ENCODE results near the gene PCDHB1. TPM values are rescaled to one million over a fixed set of nuclear protein-coding genes. Genes with fewer than 3 reads are reported as not detected.
"Not testable (repeated sequence)": the region's sequence is repeated elsewhere in the genome, so short reads cannot be mapped to it uniquely, and the experiment has no call there.

PCDHB1 gene
- total RNA-seq, 1 experiment from 2014 or later = not detected

DNA sequence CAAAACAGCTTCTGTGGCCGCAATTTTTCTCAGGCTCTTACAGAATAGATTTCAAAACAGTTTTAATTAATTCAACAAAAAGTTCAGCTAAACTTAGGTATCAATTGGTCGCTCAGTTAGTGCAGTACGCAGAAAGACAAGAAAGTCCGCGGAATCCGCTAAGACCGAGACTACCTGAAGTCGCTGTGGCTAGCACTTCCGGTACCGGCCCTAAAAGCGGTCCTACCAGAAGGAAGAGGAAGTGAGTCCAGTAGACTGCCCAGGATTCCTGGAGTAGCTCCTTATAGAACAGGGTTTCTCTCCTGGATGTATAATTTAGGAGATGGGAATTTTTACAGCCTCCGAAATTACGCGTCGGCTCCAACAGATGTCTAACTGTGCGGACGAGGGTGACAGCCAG, 26.7 kb downstream of the PCDHB1 start:
- DNase-seq (ENCODE audit: low spot score) = no peak

DNA sequence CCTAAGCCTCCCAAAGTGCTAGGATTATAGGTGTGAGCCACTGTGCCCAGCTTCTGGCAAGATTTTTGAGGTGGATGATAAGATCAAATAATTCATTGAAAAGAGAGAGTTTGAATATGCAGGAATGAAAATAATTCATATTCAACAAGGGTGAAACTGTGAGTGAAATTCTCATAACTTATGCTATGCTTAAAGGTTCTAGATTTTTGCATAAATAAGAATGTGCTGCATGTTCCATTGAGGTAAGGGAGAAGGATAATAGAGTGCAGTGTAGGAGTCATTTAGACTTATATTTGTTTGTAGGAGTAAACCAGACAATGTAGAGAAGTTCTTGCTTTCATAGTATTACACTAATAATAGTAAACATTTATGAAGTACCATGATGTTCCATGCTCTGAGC, 31.1 kb downstream of the PCDHB1 start:
- no peak for DNase-seq (ENCODE audit: low spot score)

DNA sequence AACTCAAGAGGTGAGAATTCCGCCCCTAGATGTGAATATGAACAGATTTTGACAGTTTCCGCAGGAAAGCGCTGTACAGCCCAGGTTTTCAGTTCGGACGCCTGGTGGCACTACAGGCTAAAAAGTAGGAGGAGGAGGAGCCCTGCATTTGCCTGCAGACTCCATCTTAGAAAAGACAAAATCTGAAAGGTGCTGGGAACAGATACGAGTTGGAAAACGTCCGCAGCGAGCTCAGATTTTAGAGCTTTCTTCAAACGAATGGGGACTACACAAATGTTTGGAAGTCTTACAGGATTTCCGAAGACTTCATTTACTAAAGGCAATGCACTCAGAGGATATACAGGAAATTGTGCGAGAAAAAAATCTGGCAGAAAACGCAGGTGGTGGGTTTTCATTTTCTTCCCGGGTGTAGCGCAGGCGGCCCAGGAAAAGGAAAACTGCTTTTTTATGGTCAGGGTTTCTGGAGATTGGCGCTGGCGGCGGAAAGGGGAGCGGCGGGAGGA, 33.4 kb downstream of the PCDHB1 start:
- DNase-seq (ENCODE audit: low spot score) = peak; percentile 81

DNA sequence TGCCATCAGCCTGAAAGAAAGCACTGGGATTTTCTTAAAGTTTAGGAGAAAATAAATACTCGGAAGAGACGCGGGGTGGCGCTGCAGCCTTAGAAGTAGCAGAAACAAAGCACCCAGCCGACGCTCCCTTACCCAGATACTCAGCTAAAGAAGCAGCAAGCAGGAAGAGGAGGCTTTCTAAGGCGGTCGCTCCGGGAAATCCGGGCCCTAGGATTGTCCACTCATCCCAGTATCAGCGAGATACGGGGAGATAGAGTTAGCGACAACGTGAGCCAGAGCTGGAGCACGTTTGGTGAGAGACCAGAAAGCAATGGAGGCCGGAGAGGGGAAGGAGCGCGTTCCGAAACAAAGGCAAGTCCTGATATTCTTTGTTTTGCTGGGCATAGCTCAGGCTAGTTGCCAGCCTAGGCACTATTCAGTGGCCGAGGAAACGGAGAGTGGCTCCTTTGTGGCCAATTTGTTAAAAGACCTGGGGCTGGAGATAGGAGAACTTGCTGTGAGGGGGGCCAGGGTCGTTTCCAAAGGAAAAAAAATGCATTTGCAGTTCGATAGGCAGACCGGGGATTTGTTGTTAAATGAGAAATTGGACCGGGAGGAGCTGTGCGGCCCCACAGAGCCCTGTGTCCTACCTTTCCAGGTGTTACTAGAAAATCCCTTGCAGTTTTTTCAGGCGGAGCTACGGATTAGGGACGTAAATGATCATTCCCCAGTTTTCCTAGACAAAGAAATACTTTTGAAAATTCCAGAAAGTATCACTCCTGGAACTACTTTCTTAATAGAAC, 43.5 kb downstream of the PCDHB1 start, which contains the start of gene PCDHB2:
Gene PCDHB2, plus strand, starts transcription at position 135 of the 782 bp plus-strand sequence. Its CDS starts 176 bp downstream, at position 311.
- DNase-seq (ENCODE audit: low spot score) = no peak

DNA sequence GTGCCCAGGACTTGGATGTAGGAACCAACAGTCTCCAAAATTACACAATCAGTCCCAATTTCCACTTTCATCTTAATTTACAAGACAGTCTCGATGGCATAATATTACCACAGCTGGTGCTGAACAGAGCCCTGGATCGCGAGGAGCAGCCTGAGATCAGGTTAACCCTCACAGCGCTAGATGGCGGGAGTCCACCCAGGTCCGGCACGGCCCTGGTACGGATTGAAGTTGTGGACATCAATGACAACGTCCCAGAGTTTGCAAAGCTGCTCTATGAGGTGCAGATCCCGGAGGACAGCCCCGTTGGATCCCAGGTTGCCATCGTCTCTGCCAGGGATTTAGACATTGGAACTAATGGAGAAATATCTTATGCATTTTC, 44.1 kb downstream of the PCDHB1 start:
- DNase-seq (ENCODE audit: low spot score) = no peak

DNA sequence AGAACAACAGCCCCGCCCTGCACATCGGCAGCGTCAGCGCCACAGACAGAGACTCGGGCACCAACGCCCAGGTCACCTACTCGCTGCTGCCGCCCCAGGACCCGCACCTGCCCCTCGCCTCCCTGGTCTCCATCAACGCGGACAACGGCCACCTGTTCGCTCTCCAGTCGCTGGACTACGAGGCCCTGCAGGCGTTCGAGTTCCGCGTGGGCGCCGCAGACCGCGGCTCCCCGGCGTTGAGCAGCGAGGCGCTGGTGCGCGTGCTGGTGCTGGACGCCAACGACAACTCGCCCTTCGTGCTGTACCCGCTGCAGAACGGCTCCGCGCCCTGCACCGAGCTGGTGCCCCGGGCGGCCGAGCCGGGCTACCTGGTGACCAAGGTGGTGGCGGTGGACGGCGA, 45.0 kb downstream of the PCDHB1 start:
- DNase-seq (ENCODE audit: low spot score) = not testable (repeated sequence)

DNA sequence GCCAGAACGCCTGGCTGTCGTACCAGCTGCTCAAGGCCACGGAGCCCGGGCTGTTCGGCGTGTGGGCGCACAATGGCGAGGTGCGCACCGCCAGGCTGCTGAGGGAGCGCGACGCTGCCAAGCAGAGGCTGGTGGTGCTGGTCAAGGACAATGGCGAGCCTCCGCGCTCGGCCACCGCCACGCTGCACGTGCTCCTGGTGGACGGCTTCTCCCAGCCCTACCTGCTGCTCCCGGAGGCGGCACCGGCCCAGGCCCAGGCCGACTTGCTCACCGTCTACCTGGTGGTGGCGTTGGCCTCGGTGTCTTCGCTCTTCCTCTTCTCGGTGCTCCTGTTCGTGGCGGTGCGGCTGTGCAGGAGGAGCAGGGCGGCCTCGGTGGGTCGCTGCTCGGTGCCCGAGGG, 45.4 kb downstream of the PCDHB1 start:
- DNase-seq (ENCODE audit: low spot score) = not testable (repeated sequence)

DNA sequence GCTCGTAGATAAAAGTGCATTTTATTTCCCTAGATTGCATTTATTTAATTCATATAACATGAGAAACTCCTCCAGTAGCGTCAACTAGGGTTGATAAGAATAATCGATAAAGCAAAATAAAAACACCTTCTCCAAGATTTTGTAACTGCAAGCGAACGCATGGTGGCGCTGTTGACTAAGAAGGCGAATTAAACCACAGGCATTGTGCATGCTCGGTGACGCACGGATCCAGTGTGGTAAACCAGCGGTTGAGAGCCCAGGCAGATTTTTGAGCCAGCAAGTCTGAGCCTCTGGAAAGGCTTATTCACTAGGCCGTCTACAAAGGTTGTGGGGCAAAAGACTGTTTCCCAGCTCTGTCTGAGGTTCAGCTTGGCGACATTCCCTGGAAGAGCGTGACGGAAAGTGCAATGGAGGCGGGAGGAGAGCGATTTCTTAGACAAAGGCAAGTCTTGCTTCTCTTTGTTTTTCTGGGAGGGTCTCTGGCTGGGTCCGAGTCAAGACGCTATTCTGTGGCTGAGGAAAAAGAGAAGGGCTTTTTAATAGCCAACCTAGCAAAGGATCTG, 49.1 kb downstream of the PCDHB1 start, which contains the start of gene PCDHB3:
Gene PCDHB3, plus strand, starts transcription at position 231 of the 563 bp plus-strand sequence. Its CDS starts 177 bp downstream, at position 408.
- peak; percentile 78 for DNase-seq (ENCODE audit: low spot score)

DNA sequence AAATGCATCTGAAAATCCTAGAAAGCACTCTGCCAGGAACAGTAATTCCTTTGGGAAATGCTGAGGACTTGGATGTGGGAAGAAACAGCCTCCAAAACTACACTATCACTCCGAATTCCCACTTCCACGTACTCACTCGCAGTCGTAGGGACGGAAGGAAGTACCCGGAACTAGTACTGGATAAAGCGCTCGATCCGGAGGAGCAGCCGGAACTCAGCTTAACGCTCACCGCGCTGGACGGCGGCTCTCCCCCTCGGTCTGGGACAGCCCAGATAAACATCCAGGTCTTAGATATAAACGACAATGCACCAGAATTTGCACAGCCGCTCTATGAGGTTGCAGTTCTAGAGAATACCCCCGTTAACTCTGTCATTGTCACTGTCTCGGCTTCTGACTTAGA, 49.9 kb downstream of the PCDHB1 start:
- peak; percentile 31 for DNase-seq (ENCODE audit: low spot score)

DNA sequence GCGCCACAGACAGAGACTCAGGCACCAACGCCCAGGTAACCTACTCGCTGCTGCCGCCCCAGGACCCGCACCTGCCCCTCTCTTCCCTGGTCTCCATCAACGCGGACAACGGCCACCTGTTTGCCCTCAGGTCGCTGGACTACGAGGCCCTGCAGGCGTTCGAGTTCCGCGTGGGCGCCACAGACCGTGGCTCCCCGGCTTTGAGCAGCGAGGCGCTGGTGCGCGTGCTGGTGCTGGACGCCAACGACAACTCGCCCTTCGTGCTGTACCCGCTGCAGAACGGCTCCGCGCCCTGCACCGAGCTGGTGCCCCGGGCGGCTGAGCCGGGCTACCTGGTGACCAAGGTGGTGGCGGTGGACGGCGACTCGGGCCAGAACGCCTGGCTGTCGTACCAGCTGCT, 50.9 kb downstream of the PCDHB1 start:
- DNase-seq (ENCODE audit: low spot score) = not testable (repeated sequence)

DNA sequence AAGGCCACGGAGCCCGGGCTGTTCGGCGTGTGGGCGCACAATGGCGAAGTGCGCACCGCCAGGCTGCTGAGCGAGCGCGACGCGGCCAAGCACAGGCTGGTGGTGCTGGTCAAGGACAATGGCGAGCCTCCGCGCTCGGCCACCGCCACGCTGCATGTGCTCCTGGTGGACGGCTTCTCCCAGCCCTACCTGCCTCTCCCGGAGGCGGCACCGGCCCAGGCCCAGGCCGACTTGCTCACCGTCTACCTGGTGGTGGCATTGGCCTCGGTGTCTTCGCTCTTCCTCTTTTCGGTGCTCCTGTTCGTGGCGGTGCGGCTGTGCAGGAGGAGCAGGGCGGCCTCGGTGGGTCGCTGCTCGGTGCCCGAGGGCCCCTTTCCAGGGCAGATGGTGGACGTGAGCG, 51.3 kb downstream of the PCDHB1 start:
- not testable (repeated sequence) for DNase-seq (ENCODE audit: low spot score)

DNA sequence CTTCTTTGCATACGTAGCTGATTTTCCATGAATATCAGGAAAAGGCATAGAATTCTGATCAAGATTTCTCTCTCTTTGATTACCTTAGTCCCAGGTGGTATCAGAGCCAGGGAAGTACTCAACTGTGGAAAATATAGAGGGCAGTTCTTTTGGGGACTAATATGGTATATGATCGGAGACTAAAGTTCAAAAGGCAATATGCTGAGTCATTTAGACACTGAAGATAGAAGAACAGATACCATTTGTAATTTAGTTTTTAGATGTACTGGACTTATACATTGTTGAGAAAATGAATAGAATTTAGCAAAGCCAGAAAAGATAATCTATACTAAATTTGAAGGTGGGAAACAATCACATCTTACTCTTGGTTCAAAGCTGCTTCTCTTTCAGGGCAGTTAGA, 54.2 kb downstream of the PCDHB1 start:
- no peak for DNase-seq (ENCODE audit: low spot score)

Other genes with a start within 250 kb of the PCDHB1 start
- 1.9 and 2.6 TPM in 2 replicates for gene PCDHA4, start 244.3 kb upstream of the PCDHB1 start, total RNA-seq (2014; rRNA removed; shearing (Covaris generic))
- 0.10 and 0.12 TPM in 2 replicates for gene PCDHA5, start 229.8 kb upstream of the PCDHB1 start, total RNA-seq (2014; rRNA removed; shearing (Covaris generic))
- 0.43 and 0.69 TPM in 2 replicates for gene PCDHA6, start 223.4 kb upstream of the PCDHB1 start, total RNA-seq (2014; rRNA removed; shearing (Covaris generic))
- gene PCDHA7, start 217.1 kb upstream of the PCDHB1 start, total RNA-seq (2014; rRNA removed; shearing (Covaris generic)) = 0.19 and 0.38 TPM in 2 replicates
- not detected in 2 replicates for gene PCDHA8, start 210.2 kb upstream of the PCDHB1 start, total RNA-seq (2014; rRNA removed; shearing (Covaris generic))
- gene PCDHA9, start 203.0 kb upstream of the PCDHB1 start, total RNA-seq (2014; rRNA removed; shearing (Covaris generic)) = 0.07 TPM in 1 of 2 replicates, not detected in the other
- 0.02 and 0.10 TPM in 2 replicates for gene PCDHA10, start 195.5 kb upstream of the PCDHB1 start, total RNA-seq (2014; rRNA removed; shearing (Covaris generic))
- gene PCDHA11, start 182.4 kb upstream of the PCDHB1 start, total RNA-seq (2014; rRNA removed; shearing (Covaris generic)) = 0.10 TPM in 1 of 2 replicates, not detected in the other
- 3.8 and 4.5 TPM in 2 replicates for gene PCDHA12, start 176.1 kb upstream of the PCDHB1 start, total RNA-seq (2014; rRNA removed; shearing (Covaris generic))
- 0.26 TPM in 1 of 2 replicates, not detected in the other for gene PCDHA13, start 169.2 kb upstream of the PCDHB1 start, total RNA-seq (2014; rRNA removed; shearing (Covaris generic))
- gene PCDHAC1, start 125.1 kb upstream of the PCDHB1 start, total RNA-seq (2014; rRNA removed; shearing (Covaris generic)) = 0.52 and 0.96 TPM in 2 replicates
- 3.2 and 5.1 TPM in 2 replicates for gene PCDHAC2, start 84.9 kb upstream of the PCDHB1 start, total RNA-seq (2014; rRNA removed; shearing (Covaris generic))
- gene PCDHB2, start 43.2 kb downstream of the PCDHB1 start, total RNA-seq (2014; rRNA removed; shearing (Covaris generic)) = 0.41 and 0.59 TPM in 2 replicates
- gene PCDHB3, start 49.1 kb downstream of the PCDHB1 start, total RNA-seq (2014; rRNA removed; shearing (Covaris generic)) = 19.9 and 22.0 TPM in 2 replicates
- 0.26 and 1.7 TPM in 2 replicates for gene PCDHB4, start 70.4 kb downstream of the PCDHB1 start, total RNA-seq (2014; rRNA removed; shearing (Covaris generic))
- 45.5 and 52.8 TPM in 2 replicates for gene PCDHB5, start 83.8 kb downstream of the PCDHB1 start, total RNA-seq (2014; rRNA removed; shearing (Covaris generic))
- 0.79 and 1.7 TPM in 2 replicates for gene PCDHB6, start 98.7 kb downstream of the PCDHB1 start, total RNA-seq (2014; rRNA removed; shearing (Covaris generic))
- gene PCDHB7, start 121.3 kb downstream of the PCDHB1 start, total RNA-seq (2014; rRNA removed; shearing (Covaris generic)) = 5.2 and 6.9 TPM in 2 replicates
- 7.0 and 7.5 TPM in 2 replicates for gene PCDHB8, start 126.4 kb downstream of the PCDHB1 start, total RNA-seq (2014; rRNA removed; shearing (Covaris generic))
- 4.2 and 7.9 TPM in 2 replicates for gene PCDHB16, start 131.0 kb downstream of the PCDHB1 start, total RNA-seq (2014; rRNA removed; shearing (Covaris generic))
- 11.1 and 11.2 TPM in 2 replicates for gene PCDHB9, start 135.8 kb downstream of the PCDHB1 start, total RNA-seq (2014; rRNA removed; shearing (Covaris generic))
- gene PCDHB10, start 141.0 kb downstream of the PCDHB1 start, total RNA-seq (2014; rRNA removed; shearing (Covaris generic)) = 3.9 and 7.1 TPM in 2 replicates
- 1.7 and 2.0 TPM in 2 replicates for gene PCDHB11, start 148.3 kb downstream of the PCDHB1 start, total RNA-seq (2014; rRNA removed; shearing (Covaris generic))
- gene PCDHB12, start 157.3 kb downstream of the PCDHB1 start, total RNA-seq (2014; rRNA removed; shearing (Covaris generic)) = 0.69 and 2.5 TPM in 2 replicates
- 1.1 TPM in 2 replicates for gene PCDHB13, start 162.5 kb downstream of the PCDHB1 start, total RNA-seq (2014; rRNA removed; shearing (Covaris generic))
- 17.6 and 18.2 TPM in 2 replicates for gene PCDHB14, start 172.0 kb downstream of the PCDHB1 start, total RNA-seq (2014; rRNA removed; shearing (Covaris generic))
- gene PCDHB15, start 194.0 kb downstream of the PCDHB1 start, total RNA-seq (2014; rRNA removed; shearing (Covaris generic)) = 0.26 and 1.0 TPM in 2 replicates